ENCODE measurements around the gene LCN15. TPM values are rescaled to one million over a fixed set of nuclear protein-coding genes. Genes with fewer than 3 reads are reported as not detected.

Gene LCN15
- polyA plus RNA-seq (2013): not detected

- CTCF ChIA-PET: interaction anchor here (0.9 to 1.6 kb wide), 7 partner anchors 8 to 37 kb away, joined by 3 to 6 read pairs (median 3); no protein-coding TSS in a partner anchor
- Histone ChIP-seq H3K9me3 (ENCODE audit: control extremely low read depth in 1 of 5, control insufficient read depth in 4 of 5, insufficient read depth in 2 of 5, low read depth in 1 of 5, low read length in 4 of 5) (no peaks in the 10 kb centered on the region), H3K4me3 (ENCODE audit: control insufficient read depth in 1 of 7, extremely low read depth in 1 of 7, insufficient read depth in 4 of 7, low read depth in 2 of 7, low read length in 6 of 7) (peak within 1 kb of the TSS in 2 of 7 experiments; percentile 19 to 28), H3K27ac (ENCODE audit: insufficient read depth in 1 of 2, low read depth in 1 of 2, low read length in 2 of 2, poor library complexity in 1 of 2, severe bottlenecking in 2 of 2) (no peak within 1 kb of the TSS), H3K4me1 (ENCODE audit: control extremely low read depth in 1 of 4, control insufficient read depth in 4 of 4, insufficient read depth in 4 of 4, low read length in 3 of 4) (peaks cover 0 to 8% (median 5%) of the 10 kb centered on the region in 4 experiments), H3K36me3 (ENCODE audit: control insufficient read depth in 4 of 4, insufficient read depth in 4 of 4, low read length in 3 of 4) (no peaks in the 10 kb centered on the region), H3K27me3 (replicated peaks in 2 of 5; ENCODE audit: control insufficient read depth in 4 of 5, insufficient read depth in 5 of 5, low read length in 4 of 5) (no peaks in the 10 kb centered on the region)
- POLR2A ChIA-PET: no interaction called here
- no peak for DNase-seq
- 91% methylated on average over 13 of the region's 14 CpGs for WGBS (ENCODE audit: insufficient coverage)
Measured at GRCh38 chr9:136764301-136764891, at the start of gene LCN15. Gene LCN15 (minus strand): TSS chr9:136764518. CDS start chr9:136764488, 30 bp downstream.

GRCh38 chr9:136808806-136809158, 44.5 kb upstream of the LCN15 start:
- 3% methylated on average over 9 of the region's 14 CpGs for WGBS (ENCODE audit: insufficient coverage)
- H3K4me3 ChIP-seq (ENCODE audit: control insufficient read depth in 1 of 7, extremely low read depth in 1 of 7, insufficient read depth in 4 of 7, low read depth in 2 of 7, low read length in 6 of 7): peak overlapping the region; percentile 83 to 93 (median 91)
- peak in 1 of 3 donors; percentile 18 for DNase-seq
- no peaks in the 10 kb centered on the region for H3K9me3 ChIP-seq (ENCODE audit: control extremely low read depth in 1 of 5, control insufficient read depth in 4 of 5, insufficient read depth in 2 of 5, low read depth in 1 of 5, low read length in 4 of 5)
- peaks cover 5 to 41% (median 27%) of the 10 kb centered on the region in 4 experiments for H3K4me1 ChIP-seq (ENCODE audit: control extremely low read depth in 1 of 4, control insufficient read depth in 4 of 4, insufficient read depth in 4 of 4, low read length in 3 of 4)
- H3K27ac ChIP-seq (ENCODE audit: insufficient read depth in 1 of 2, low read depth in 1 of 2, low read length in 2 of 2, poor library complexity in 1 of 2, severe bottlenecking in 2 of 2): peak overlapping the region in 1 of 2 experiments; percentile 74
- H3K27me3 ChIP-seq (replicated peaks in 2 of 5; ENCODE audit: control insufficient read depth in 4 of 5, insufficient read depth in 5 of 5, low read length in 4 of 5): no peaks in the 10 kb centered on the region
- H3K36me3 ChIP-seq (ENCODE audit: control insufficient read depth in 4 of 4, insufficient read depth in 4 of 4, low read length in 3 of 4): peaks cover 2 to 38% (median 12%) of the 10 kb centered on the region in 4 experiments
- ChIA-PET CTCF (interaction anchor here (1.1 to 3.3 kb wide), 6 partner anchors 9 to 34 kb away, joined by 4 to 11 read pairs (median 6); partner anchors contain the start of gene AJM1), POLR2A (interaction anchor here (0.6 kb wide), 1 partner anchor 38 kb away, joined by 3 read pairs; no protein-coding TSS in a partner anchor)

GRCh38 chr9:136808075-136808805, 43.9 kb upstream of the LCN15 start:
- ChIA-PET CTCF (interaction anchor here (1.1 to 3.3 kb wide), 7 partner anchors 9 to 35 kb away, joined by 3 to 11 read pairs (median 6); partner anchors contain the start of gene AJM1), POLR2A (interaction anchor here (1.1 kb wide), 1 partner anchor 47 kb away, joined by 3 read pairs; no protein-coding TSS in a partner anchor)
- peak in 2 of 3 donors; percentile 47 to 61 for DNase-seq
- peaks cover 2 to 36% (median 10%) of the 10 kb centered on the region in 4 experiments for H3K36me3 ChIP-seq (ENCODE audit: control insufficient read depth in 4 of 4, insufficient read depth in 4 of 4, low read length in 3 of 4)
- peaks cover 5 to 41% (median 27%) of the 10 kb centered on the region in 4 experiments for H3K4me1 ChIP-seq (ENCODE audit: control extremely low read depth in 1 of 4, control insufficient read depth in 4 of 4, insufficient read depth in 4 of 4, low read length in 3 of 4)
- no peaks in the 10 kb centered on the region for H3K27me3 ChIP-seq (replicated peaks in 2 of 5; ENCODE audit: control insufficient read depth in 4 of 5, insufficient read depth in 5 of 5, low read length in 4 of 5)
- H3K4me3 ChIP-seq (ENCODE audit: control insufficient read depth in 1 of 7, extremely low read depth in 1 of 7, insufficient read depth in 4 of 7, low read depth in 2 of 7, low read length in 6 of 7): peak overlapping the region; percentile 83 to 93 (median 91)
- no peaks in the 10 kb centered on the region for H3K9me3 ChIP-seq (ENCODE audit: control extremely low read depth in 1 of 5, control insufficient read depth in 4 of 5, insufficient read depth in 2 of 5, low read depth in 1 of 5, low read length in 4 of 5)
- under 1% methylated on average over 89 of the region's 93 CpGs for WGBS (ENCODE audit: insufficient coverage)
- H3K27ac ChIP-seq (ENCODE audit: insufficient read depth in 1 of 2, low read depth in 1 of 2, low read length in 2 of 2, poor library complexity in 1 of 2, severe bottlenecking in 2 of 2): peak overlapping the region in 1 of 2 experiments; percentile 74

GRCh38 chr9:136807281-136808074, 43.2 kb upstream of the LCN15 start, which contains the start of gene RABL6:
Gene RABL6 (plus strand): TSS chr9:136807948. CDS start chr9:136808197, 249 bp downstream.
- H3K27ac ChIP-seq (ENCODE audit: insufficient read depth in 1 of 2, low read depth in 1 of 2, low read length in 2 of 2, poor library complexity in 1 of 2, severe bottlenecking in 2 of 2): peak within 1 kb of the TSS in 1 of 2 experiments; percentile 74
- H3K4me3 ChIP-seq (ENCODE audit: control insufficient read depth in 1 of 7, extremely low read depth in 1 of 7, insufficient read depth in 4 of 7, low read depth in 2 of 7, low read length in 6 of 7): peak within 1 kb of the TSS; percentile 83 to 93 (median 91)
- CTCF ChIA-PET: interaction anchor here (0.8 to 3.3 kb wide), 8 partner anchors 12 to 228 kb away, joined by 3 to 10 read pairs (median 5); partner anchors contain the start of genes AJM1 and CCDC183
- H3K36me3 ChIP-seq (ENCODE audit: control insufficient read depth in 4 of 4, insufficient read depth in 4 of 4, low read length in 3 of 4): peaks cover 0 to 29% (median 4%) of the 10 kb centered on the region in 4 experiments
- H3K4me1 ChIP-seq (ENCODE audit: control extremely low read depth in 1 of 4, control insufficient read depth in 4 of 4, insufficient read depth in 4 of 4, low read length in 3 of 4): peaks cover 5 to 36% (median 22%) of the 10 kb centered on the region in 4 experiments
- peak; percentile 72 to 87 (median 85) for DNase-seq
- WGBS (ENCODE audit: insufficient coverage): under 1% methylated on average over 74 of the region's 96 CpGs
- no peaks in the 10 kb centered on the region for H3K9me3 ChIP-seq (ENCODE audit: control extremely low read depth in 1 of 5, control insufficient read depth in 4 of 5, insufficient read depth in 2 of 5, low read depth in 1 of 5, low read length in 4 of 5)
- H3K27me3 ChIP-seq (replicated peaks in 2 of 5; ENCODE audit: control insufficient read depth in 4 of 5, insufficient read depth in 5 of 5, low read length in 4 of 5): peaks cover 0 to 1% (median 0%) of the 10 kb centered on the region in 5 experiments
- POLR2A ChIA-PET: interaction anchor here (1.1 kb wide), 1 partner anchor 47 kb away, joined by 3 read pairs; no protein-coding TSS in a partner anchor

GRCh38 chr9:136806631-136807201, 42.4 kb upstream of the LCN15 start:
- Histone ChIP-seq H3K9me3 (ENCODE audit: control extremely low read depth in 1 of 5, control insufficient read depth in 4 of 5, insufficient read depth in 2 of 5, low read depth in 1 of 5, low read length in 4 of 5) (no peaks in the 10 kb centered on the region), H3K4me3 (ENCODE audit: control insufficient read depth in 1 of 7, extremely low read depth in 1 of 7, insufficient read depth in 4 of 7, low read depth in 2 of 7, low read length in 6 of 7) (peak overlapping the region in 6 of 7 experiments; percentile 84 to 93 (median 91)), H3K36me3 (ENCODE audit: control insufficient read depth in 4 of 4, insufficient read depth in 4 of 4, low read length in 3 of 4) (peaks cover 0 to 24% (median 3%) of the 10 kb centered on the region in 4 experiments), H3K27ac (ENCODE audit: insufficient read depth in 1 of 2, low read depth in 1 of 2, low read length in 2 of 2, poor library complexity in 1 of 2, severe bottlenecking in 2 of 2) (peak overlapping the region in 1 of 2 experiments; percentile 74), H3K4me1 (ENCODE audit: control extremely low read depth in 1 of 4, control insufficient read depth in 4 of 4, insufficient read depth in 4 of 4, low read length in 3 of 4) (peaks cover 5 to 36% (median 21%) of the 10 kb centered on the region in 4 experiments), H3K27me3 (replicated peaks in 2 of 5; ENCODE audit: control insufficient read depth in 4 of 5, insufficient read depth in 5 of 5, low read length in 4 of 5) (peaks cover 0 to 2% (median 0%) of the 10 kb centered on the region in 5 experiments)
- ChIA-PET POLR2A (interaction anchor here (1.1 kb wide), 1 partner anchor 48 kb away, joined by 3 read pairs; no protein-coding TSS in a partner anchor), CTCF (interaction anchor here (0.8 to 2.6 kb wide), 6 partner anchors 11 to 228 kb away, joined by 3 to 10 read pairs (median 4); partner anchors contain the start of genes AJM1 and CCDC183)
- no peak for DNase-seq
- WGBS (ENCODE audit: insufficient coverage): 91% methylated on average over 25 of the region's 25 CpGs

- Histone ChIP-seq H3K4me1 (ENCODE audit: control extremely low read depth in 1 of 4, control insufficient read depth in 4 of 4, insufficient read depth in 4 of 4, low read length in 3 of 4) (peaks cover 5 to 42% (median 26%) of the 10 kb centered on the region in 4 experiments), H3K36me3 (ENCODE audit: control insufficient read depth in 4 of 4, insufficient read depth in 4 of 4, low read length in 3 of 4) (peaks cover 0 to 22% (median 3%) of the 10 kb centered on the region in 4 experiments), H3K27ac (ENCODE audit: insufficient read depth in 1 of 2, low read depth in 1 of 2, low read length in 2 of 2, poor library complexity in 1 of 2, severe bottlenecking in 2 of 2) (no peak overlapping the region), H3K27me3 (replicated peaks in 2 of 5; ENCODE audit: control insufficient read depth in 4 of 5, insufficient read depth in 5 of 5, low read length in 4 of 5) (peaks cover 0 to 2% (median 0%) of the 10 kb centered on the region in 5 experiments), H3K4me3 (ENCODE audit: control insufficient read depth in 1 of 7, extremely low read depth in 1 of 7, insufficient read depth in 4 of 7, low read depth in 2 of 7, low read length in 6 of 7) (no peak overlapping the region), H3K9me3 (ENCODE audit: control extremely low read depth in 1 of 5, control insufficient read depth in 4 of 5, insufficient read depth in 2 of 5, low read depth in 1 of 5, low read length in 4 of 5) (no peaks in the 10 kb centered on the region)
- WGBS (ENCODE audit: insufficient coverage): 93% methylated on average over 7 of the region's 10 CpGs
- ChIA-PET POLR2A (no interaction called here), CTCF (interaction anchor here (1.4 to 2.6 kb wide), 4 partner anchors 14 to 229 kb away, joined by 5 to 10 read pairs (median 6); partner anchors contain the start of gene AJM1)
- DNase-seq: no peak
Measured at GRCh38 chr9:136806067-136806466, 41.7 kb upstream of the LCN15 start.

Data from common myeloid progenitor, CD34-positive (primary cell).